B cell (primary cell): Measurements from ENCODE around the gene FLCN. TPM values are rescaled to one million over a fixed set of nuclear protein-coding genes. Genes with fewer than 3 reads are reported as not detected.

Source experiments
- ATAC-seq: fragments of 200-7000 bp; cut with Tn5 transposase; one replicate; pipeline ENCODE4 v1.10.0; 2021; ENCODE audit warnings: low read depth, mild to moderate bottlenecking, moderate number of reproducible peaks, moderate library complexity
- CTCF ChIA-PET: fragments of 350-600 bp; sonication (Branson Sonifier 250); formaldehyde crosslinking; loops from one replicate; lab custom pipeline; 2021; ENCODE audit warnings: antibody characterized with exemption, inconsistent platforms; lab: Charles Lee
- POLR2A ChIA-PET: fragments of 350-600 bp; sonication (Branson Sonifier 250); formaldehyde crosslinking; loops from one replicate; lab custom pipeline; 2021; ENCODE audit warnings: antibody characterized with exemption; lab: Charles Lee
- DNase-seq: peaks from one replicate; pipeline ENCODE4 v3.0.0; 2013
- H2AFZ ChIP-seq: 2 replicates; pipeline ENCODE4 v1.6.1; 2012; ENCODE audit warnings: mild to moderate bottlenecking, low read depth, low read length; ENCODE audit not compliant: insufficient read depth, poor library complexity, severe bottlenecking
- H3K27ac ChIP-seq, 2 donors: 1 replicate in 1 of 2; 2 replicates in 1 of 2; pipeline ENCODE4 v1.5.1; 2012 to 2013; ENCODE audit warnings: low read length in 2 of 2, mild to moderate bottlenecking in 2 of 2, moderate library complexity in 1 of 2
- H3K27me3 ChIP-seq, 4 experiments: fragments of 200-600 bp in 1 of 4; sonication (generic) in 1 of 4; replicated peaks in 1 of 4; 1 replicate in 2 of 4; 2 replicates in 2 of 4; pipeline versions ENCODE4 v1.6.1 to v1.7.0; 2013 to 2016; ENCODE audit warnings: low read length in 3 of 4, mild to moderate bottlenecking in 2 of 4, mixed read lengths in 1 of 4, moderate library complexity in 1 of 4; ENCODE audit not compliant: insufficient read depth in 4 of 4, control insufficient read depth in 3 of 4; ENCODE audit errors: control extremely low read depth in 1 of 4
- H3K36me3 ChIP-seq, 2 experiments: replicated peaks in 1 of 2; 1 replicate in 1 of 2; 2 replicates in 1 of 2; pipeline versions ENCODE4 v1.6.1 to v1.7.1; 2013; ENCODE audit warnings: low read length in 1 of 2; ENCODE audit not compliant: insufficient read depth in 2 of 2, control insufficient read depth in 1 of 2; ENCODE audit errors: control extremely low read depth in 1 of 2, extremely low read depth in 1 of 2
- H3K4me1 ChIP-seq, 2 donors: fragments of 200-600 bp in 1 of 2; sonication (generic) in 1 of 2; 1 replicate in 1 of 2; 2 replicates in 1 of 2; pipeline versions ENCODE4 v1.5.1 to v1.6.1; 2013 to 2017; ENCODE audit warnings: low read length in 2 of 2; ENCODE audit not compliant: control insufficient read depth in 2 of 2, insufficient read depth in 2 of 2
- H3K4me2 ChIP-seq: replicated peaks from 2 replicates; pipeline ENCODE3; 2012; ENCODE audit warnings: mild to moderate bottlenecking, low read depth, low read length; ENCODE audit not compliant: poor library complexity, severe bottlenecking
- H3K4me3 ChIP-seq, 5 experiments: fragments of 200-600 bp in 1 of 5; sonication (generic) in 1 of 5; 1 replicate in 3 of 5; 2 replicates in 2 of 5; pipeline versions ENCODE4 v1.5.1 to v1.7.0; 2011 to 2016; ENCODE audit warnings: low read length in 4 of 5, mild to moderate bottlenecking in 4 of 5, low read depth in 2 of 5, control low read depth in 1 of 5, moderate library complexity in 1 of 5; ENCODE audit not compliant: insufficient read depth in 1 of 5; ENCODE audit errors: control extremely low read depth in 1 of 5, extremely low read depth in 1 of 5
- H3K79me2 ChIP-seq: fragments of 200-600 bp; sonication (generic); one replicate; pipeline ENCODE4 v1.6.0; 2016; ENCODE audit warnings: low read length; ENCODE audit not compliant: control insufficient read depth, insufficient read depth
- H3K9ac ChIP-seq: fragments of 200-600 bp; sonication (generic); 2 replicates; pipeline ENCODE4 v1.6.1; 2017; ENCODE audit warnings: mild to moderate bottlenecking, low read length, moderate library complexity
- H3K9me3 ChIP-seq, 3 donors: one replicate each; pipeline versions ENCODE4 v1.6.1 to v1.7.1; 2013; ENCODE audit warnings: low read length in 2 of 3; ENCODE audit not compliant: control insufficient read depth in 2 of 3, insufficient read depth in 1 of 3; ENCODE audit errors: control extremely low read depth in 1 of 3
- H4K20me1 ChIP-seq: 2 replicates; pipeline ENCODE4 v1.6.0; 2012; ENCODE audit warnings: mild to moderate bottlenecking, low read length; ENCODE audit not compliant: insufficient read depth, control insufficient read depth, poor library complexity, severe bottlenecking
- H3K27ac Mint-ChIP-seq: one replicate; pipeline ENCODE4 v1.8.0; 2021; ENCODE audit warnings: mixed read lengths
- H3K27me3 Mint-ChIP-seq: one replicate; pipeline ENCODE4 v1.8.0; 2021; ENCODE audit warnings: mixed read lengths
- H3K4me1 Mint-ChIP-seq: one replicate; pipeline ENCODE4 v1.8.0; 2021; ENCODE audit warnings: mixed read lengths
- H3K4me3 Mint-ChIP-seq: one replicate; pipeline ENCODE4 v1.8.0; 2021; ENCODE audit warnings: mixed read lengths
- H3K9me3 Mint-ChIP-seq: one replicate; pipeline ENCODE4 v1.8.0; 2022; ENCODE audit warnings: mixed read lengths; ENCODE audit not compliant: insufficient read depth
- CTCF ChIP-seq: fragments of 200-600 bp; IDR thresholded peaks from one replicate; pipeline ENCODE4 v1.8.0; 2022; ENCODE audit warnings: antibody characterized with exemption, mild to moderate bottlenecking
- EZH2 ChIP-seq: IDR thresholded peaks from 2 replicates; pipeline ENCODE4 v1.6.1; 2012; ENCODE audit warnings: borderline replicate concordance, low read depth, mild to moderate bottlenecking, moderate library complexity, low read length; ENCODE audit not compliant: insufficient read depth, poor library complexity, severe bottlenecking
- whole genome bisulfite sequencing: methylation state at CpG from one replicate; pipeline ENCODE4 v1.1.5; 2013; ENCODE audit warnings: missing lambda C conversion rate; ENCODE audit not compliant: insufficient coverage; 5-methylcytosine and 5-hydroxymethylcytosine counted together
- intact Hi-C: fragments of 100-400 bp; cut with micrococcal nuclease; formaldehyde crosslinking; loops from one replicate; pipeline ENCODE4 v1.10.0; 2022
- polyA plus RNA-seq: library from polyadenylated mRNA; depleted of rRNA; stranded (reverse); fragments of >200 nt; gene quantifications from 2 replicates; pipeline ENCODE4 v1.2.3, GENCODE V29; 2012
- total RNA-seq, 2 donors: library from RNA; stranded (reverse); fragments of 120-200 nt in 1 of 2; gene quantifications; 1 replicate in 1 of 2; 2 replicates in 1 of 2; pipeline versions ENCODE4 v1.2.3 to v1.2.4, GENCODE V29; 2013 to 2022

Gene FLCN
- total and polyA plus RNA-seq, 2 donors (not counting 1 experiment from before 2014, with no cell fraction given), result 36.6 to 128 TPM

GRCh38 chr17:17165666-17166308 is 71.2 kb downstream of the FLCN start:
- H3K27me3 Mint-ChIP-seq, result no peaks in the 10 kb centered on the region
- H3K4me3 ChIP-seq, result no peak overlapping the region
- no peak overlapping the region for H3K9ac ChIP-seq
- DNase-seq (no peak), ATAC-seq (no peak)
- H3K4me1 Mint-ChIP-seq, result no peaks in the 10 kb centered on the region
- no peak overlapping the region for H3K27ac Mint-ChIP-seq
- no peaks in the 10 kb centered on the region for H4K20me1 ChIP-seq
- H3K4me2 ChIP-seq, result no peak overlapping the region
- H3K9me3 Mint-ChIP-seq, result no peaks in the 10 kb centered on the region
- POLR2A ChIA-PET, result no interaction called here
- peaks cover 1 to 76% of the 10 kb centered on the region in 2 experiments for H3K36me3 ChIP-seq
- H3K4me1 ChIP-seq, result no peaks in the 10 kb centered on the region
- CTCF ChIA-PET, result no interaction called here
- no peaks in the 10 kb centered on the region for H3K9me3 ChIP-seq
- TF ChIP-seq CTCF (no peak), EZH2 (no peak)
- no peak overlapping the region for H3K27ac ChIP-seq
- no peak overlapping the region for H3K4me3 Mint-ChIP-seq
- H3K79me2 ChIP-seq, result no peaks in the 10 kb centered on the region
- no peaks in the 10 kb centered on the region for H3K27me3 ChIP-seq
- intact Hi-C loops, result no loop called here
- H2AFZ ChIP-seq, result no peak overlapping the region
- 97% methylated on average over 23 of the region's 23 CpGs for WGBS

GRCh38 chr17:17164676-17165075 is 72.3 kb downstream of the FLCN start:
- Mint-ChIP-seq H3K4me3 (no peak overlapping the region), H3K9me3 (no peaks in the 10 kb centered on the region), H3K27ac (no peak overlapping the region), H3K4me1 (no peaks in the 10 kb centered on the region), H3K27me3 (no peaks in the 10 kb centered on the region)
- intact Hi-C loops, result no loop called here
- no peak overlapping the region for H3K4me3 ChIP-seq
- no peaks in the 10 kb centered on the region for H3K4me1 ChIP-seq
- no peak overlapping the region for H3K27ac ChIP-seq
- no peaks in the 10 kb centered on the region for H3K79me2 ChIP-seq
- TF ChIP-seq EZH2 (no peak), CTCF (no peak)
- WGBS, result 94% methylated on average over 17 of the region's 17 CpGs
- POLR2A ChIA-PET, result no interaction called here
- no peak overlapping the region for H3K4me2 ChIP-seq
- no peaks in the 10 kb centered on the region for H3K27me3 ChIP-seq
- DNase-seq, result no peak
- H3K36me3 ChIP-seq, result peaks cover 1 to 80% of the 10 kb centered on the region in 2 experiments
- no peak overlapping the region for H3K9ac ChIP-seq
- no peak overlapping the region for H2AFZ ChIP-seq
- no peaks in the 10 kb centered on the region for H4K20me1 ChIP-seq
- no peak for ATAC-seq
- CTCF ChIA-PET, result no interaction called here
- H3K9me3 ChIP-seq, result no peaks in the 10 kb centered on the region
